ENCODE data around the gene PGPEP1.

GRCh38 chr19:18399008-18399407, 58.6 kb downstream of the PGPEP1 start:
- TF ChIP-seq CTCF (IDR thresholded peaks at IDR 0.05; ENCODE audit: poor library complexity, severe bottlenecking) = no peak
- no peak for TF ChIP-seq TAF1 (IDR thresholded peaks at IDR 0.05; ENCODE audit: low read depth)
- TF ChIP-seq POLR2AphosphoS5 (IDR thresholded peaks at IDR 0.05) = no peak
- no peak for TF ChIP-seq EP300 (conservative IDR thresholded peaks at IDR 0.05; ENCODE audit: poor library complexity, severe bottlenecking)
- TF ChIP-seq RAD21 (conservative IDR thresholded peaks at IDR 0.05) = no peak
- no peak for TF ChIP-seq REST (IDR thresholded peaks at IDR 0.05; ENCODE audit: borderline replicate concordance)
- no peak for TF ChIP-seq EZH2 (IDR thresholded peaks at IDR 0.05; ENCODE audit: borderline replicate concordance, insufficient read depth, low read length, poor library complexity, severe bottlenecking)
- no peak for TF ChIP-seq MXI1 (conservative IDR thresholded peaks at IDR 0.05; ENCODE audit: poor library complexity, severe bottlenecking)

All from neural cell (in vitro differentiated cells).